ENCODE measurements around the gene ZCCHC24. TPM values are rescaled to one million over a fixed set of nuclear protein-coding genes. Genes with fewer than 3 reads are reported as not detected.

Gene ZCCHC24
- total RNA-seq, 4 donors from 2014 or later: 37.6 to 75.7 (median 48.7) TPM

DNA sequence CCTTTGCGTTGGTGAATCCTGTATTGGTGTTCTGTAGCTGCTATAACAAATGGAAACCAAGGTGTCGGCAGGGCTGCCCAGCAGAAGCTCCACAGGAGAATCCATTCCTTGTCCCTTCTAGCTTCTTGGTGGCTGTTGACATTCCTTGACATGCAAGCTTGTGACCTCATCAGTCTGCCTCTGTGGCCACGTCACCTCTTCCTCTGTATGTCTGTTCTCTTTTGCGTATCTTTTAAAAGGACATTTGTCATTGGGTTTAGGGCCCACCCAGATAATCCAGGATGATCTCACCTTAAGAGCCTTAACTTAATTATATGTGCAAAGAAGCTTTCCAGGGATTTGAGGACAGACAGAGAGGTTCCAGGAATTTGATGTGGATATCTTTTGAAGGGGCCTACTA lies 15.3 kb upstream of the ZCCHC24 start:
- TF ChIP-seq, protein P1, sequence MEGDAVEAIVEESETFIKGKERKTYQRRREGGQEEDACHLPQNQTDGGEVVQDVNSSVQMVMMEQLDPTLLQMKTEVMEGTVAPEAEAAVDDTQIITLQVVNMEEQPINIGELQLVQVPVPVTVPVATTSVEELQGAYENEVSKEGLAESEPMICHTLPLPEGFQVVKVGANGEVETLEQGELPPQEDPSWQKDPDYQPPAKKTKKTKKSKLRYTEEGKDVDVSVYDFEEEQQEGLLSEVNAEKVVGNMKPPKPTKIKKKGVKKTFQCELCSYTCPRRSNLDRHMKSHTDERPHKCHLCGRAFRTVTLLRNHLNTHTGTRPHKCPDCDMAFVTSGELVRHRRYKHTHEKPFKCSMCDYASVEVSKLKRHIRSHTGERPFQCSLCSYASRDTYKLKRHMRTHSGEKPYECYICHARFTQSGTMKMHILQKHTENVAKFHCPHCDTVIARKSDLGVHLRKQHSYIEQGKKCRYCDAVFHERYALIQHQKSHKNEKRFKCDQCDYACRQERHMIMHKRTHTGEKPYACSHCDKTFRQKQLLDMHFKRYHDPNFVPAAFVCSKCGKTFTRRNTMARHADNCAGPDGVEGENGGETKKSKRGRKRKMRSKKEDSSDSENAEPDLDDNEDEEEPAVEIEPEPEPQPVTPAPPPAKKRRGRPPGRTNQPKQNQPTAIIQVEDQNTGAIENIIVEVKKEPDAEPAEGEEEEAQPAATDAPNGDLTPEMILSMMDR (IDR thresholded peaks at IDR 0.05; ENCODE audit: low read depth): no peak

DNA sequence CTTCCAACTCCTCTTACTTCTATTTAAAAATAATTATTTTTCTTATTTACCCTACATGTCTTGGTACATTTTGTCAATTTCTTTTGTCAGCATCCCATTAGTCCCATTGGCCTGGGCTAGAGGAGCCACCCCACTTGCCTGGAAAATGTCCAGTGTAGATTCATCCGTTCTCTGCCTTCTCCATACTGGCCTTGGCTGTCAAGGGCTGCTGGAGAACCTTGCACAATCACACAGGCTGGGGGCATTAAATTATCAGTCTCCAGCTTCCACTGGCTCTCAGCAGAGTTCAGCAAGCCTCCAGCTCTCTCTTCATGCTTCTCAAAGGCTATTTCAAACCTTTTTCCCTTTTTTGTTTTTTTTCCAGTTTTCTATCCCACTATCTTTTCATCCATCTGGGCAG lies 13.8 kb upstream of the ZCCHC24 start:
- TF ChIP-seq, protein P1 (IDR thresholded peaks at IDR 0.05; ENCODE audit: low read depth): no peak

DNA sequence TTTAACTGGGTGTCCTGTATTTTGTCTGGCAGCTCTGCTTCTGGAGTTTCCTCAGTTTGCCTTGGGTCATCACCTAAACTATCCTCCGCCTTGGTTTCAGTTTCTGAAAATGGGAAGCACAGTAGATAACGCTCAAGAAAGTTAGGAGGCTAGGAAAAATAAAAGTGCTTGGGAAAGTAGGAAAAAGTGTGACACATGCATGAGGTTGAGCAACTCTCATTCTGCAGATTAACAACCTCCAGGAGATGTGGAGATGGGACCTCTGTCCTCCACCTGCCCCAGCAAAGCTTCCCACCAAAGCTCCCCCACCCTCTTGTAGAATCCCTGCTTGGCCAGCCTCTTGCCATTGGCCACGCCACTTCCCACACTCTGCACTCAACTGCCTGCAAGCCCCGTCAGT lies 13.1 kb upstream of the ZCCHC24 start:
- TF ChIP-seq, protein P1 (IDR thresholded peaks at IDR 0.05; ENCODE audit: low read depth): no peak

DNA sequence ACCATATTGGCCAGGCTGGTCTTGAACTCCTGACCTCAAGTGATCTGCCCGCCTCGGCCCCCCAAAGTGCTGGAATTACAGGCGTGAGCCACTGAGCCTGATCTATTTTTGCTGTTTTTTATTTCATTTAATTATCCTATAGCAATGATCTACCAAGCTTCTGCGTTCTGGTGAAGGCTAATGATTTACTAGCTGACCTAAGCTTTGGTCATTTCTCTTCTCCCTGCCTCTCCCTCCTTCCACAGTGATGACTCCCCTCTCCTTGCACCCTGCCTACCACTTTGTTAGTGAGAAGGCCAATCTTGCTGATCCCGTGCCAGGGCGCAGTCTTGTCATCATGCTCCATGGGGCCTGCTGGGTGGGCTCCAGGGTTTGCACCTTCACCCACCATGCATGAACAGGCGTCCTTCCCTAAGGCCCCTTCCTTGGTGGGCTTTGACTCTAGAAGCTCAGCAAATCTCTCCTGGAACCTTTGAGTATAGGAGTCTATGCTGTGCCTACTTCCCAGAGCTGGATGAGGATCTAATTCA lies 11.9 kb upstream of the ZCCHC24 start:
- TF ChIP-seq, protein P1 (IDR thresholded peaks at IDR 0.05; ENCODE audit: low read depth): no peak

DNA sequence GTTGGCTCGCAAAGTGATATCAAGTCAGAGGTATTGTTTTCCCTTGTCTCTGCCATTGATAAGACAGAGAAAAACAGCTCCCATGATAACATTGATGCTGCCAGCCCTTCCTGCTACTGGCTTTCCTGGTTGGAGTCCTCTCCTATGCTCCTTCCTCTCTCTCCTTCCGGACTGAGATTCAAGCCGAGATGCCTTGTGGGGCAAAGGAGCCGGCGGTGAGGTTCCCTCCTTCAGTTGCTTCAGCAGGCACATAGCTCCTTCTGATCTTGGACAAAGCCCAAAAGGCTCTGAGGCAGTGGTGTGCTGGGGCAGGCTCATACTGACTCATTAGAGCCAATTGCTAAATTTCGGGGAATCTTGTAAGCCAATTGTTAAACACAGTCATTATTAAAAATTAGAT lies 8.8 kb upstream of the ZCCHC24 start:
- TF ChIP-seq, protein P1 (IDR thresholded peaks at IDR 0.05; ENCODE audit: low read depth): no peak

DNA sequence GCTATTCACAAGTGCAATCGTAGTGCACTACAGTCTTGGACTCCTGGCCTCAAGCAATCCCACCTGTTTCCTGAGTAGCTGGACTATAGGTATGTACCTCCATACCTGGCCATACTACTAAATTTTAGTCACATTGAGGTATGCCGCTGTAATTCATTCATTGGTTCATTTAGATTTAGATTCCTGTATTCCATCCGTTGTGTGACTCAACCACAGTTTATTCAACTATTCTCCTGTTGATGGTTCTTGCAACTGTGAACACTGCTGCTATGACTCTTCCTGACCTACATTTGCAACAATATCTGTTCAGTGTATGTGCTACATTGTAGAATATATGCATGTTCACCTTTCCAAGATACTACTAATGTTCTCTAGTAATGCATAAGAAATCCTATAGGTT lies 8.0 kb upstream of the ZCCHC24 start:
- TF ChIP-seq, protein P1 (IDR thresholded peaks at IDR 0.05; ENCODE audit: low read depth): no peak

DNA sequence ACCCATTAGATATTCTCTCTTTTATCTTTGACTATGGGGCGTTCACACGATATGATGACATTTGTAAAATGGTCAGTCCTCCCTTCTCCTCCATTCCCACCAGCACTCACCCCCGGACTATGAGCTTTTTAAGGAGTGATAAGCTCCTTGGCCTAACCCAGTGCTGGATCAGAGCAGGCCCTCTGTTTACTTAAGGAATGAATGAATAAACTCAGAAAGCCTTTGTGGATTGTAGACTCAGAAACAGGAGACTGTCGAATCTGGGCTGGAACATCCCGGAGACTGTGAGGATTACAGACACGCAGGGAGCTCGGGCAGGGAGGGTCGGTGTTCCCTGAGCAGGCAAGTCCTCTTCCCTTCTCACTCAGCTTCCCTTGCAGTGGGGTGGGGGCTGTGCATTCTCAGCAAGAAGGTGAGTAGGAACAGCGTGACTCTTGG lies 6.8 kb upstream of the ZCCHC24 start:
- TF ChIP-seq, protein P1 (IDR thresholded peaks at IDR 0.05; ENCODE audit: low read depth): no peak
